Measurements from ENCODE around the gene WNT5B. TPM values are rescaled to one million over a fixed set of nuclear protein-coding genes. Genes with fewer than 3 reads are reported as not detected.

WNT5B gene
- total RNA-seq, 1 experiment from 2014 or later, result 33.1 TPM

GRCh38 chr12:1606021-1606622 is 22.9 kb upstream of the WNT5B start:
- intact Hi-C loops (cut with micrococcal nuclease; ENCODE audit: unreplicated experiment), result loop anchor here (5.0 kb wide), 3 partner anchors 659 to 789 kb away; partner anchors contain the start of gene RAD52
- DNase-seq, result peak; percentile 94
- peak overlapping the region; percentile 80 for H2AFZ ChIP-seq
- peak overlapping the region; percentile 47 for H3K4me3 ChIP-seq
- BruUV-seq (replicated peaks), result no TSS peak
- H3K4me2 ChIP-seq, result peak overlapping the region; percentile 78
- H3F3A ChIP-seq (ENCODE audit: insufficient read depth, low read depth), result peaks cover 20% of the 10 kb centered on the region
- TF ChIP-seq EZH2 (IDR thresholded peaks at IDR 0.05; ENCODE audit: low read depth), result no peak
- TF ChIP-seq CTCF (conservative IDR thresholded peaks at IDR 0.05), result no peak
- H3K27me3 ChIP-seq (ENCODE audit: insufficient read depth, low read depth), result no peaks in the 10 kb centered on the region
- H3K27ac ChIP-seq, result peak overlapping the region; percentile 64
- H4K20me1 ChIP-seq (ENCODE audit: insufficient read depth), result no peaks in the 10 kb centered on the region
- peaks cover 29% of the 10 kb centered on the region for H3K4me1 ChIP-seq (replicated peaks; ENCODE audit: insufficient read depth)
- no peaks in the 10 kb centered on the region for H3K36me3 ChIP-seq (ENCODE audit: low read depth)
- POLR2A ChIA-PET (ENCODE audit: unreplicated experiment), result interaction anchor here (0.6 to 1.2 kb wide), 9 partner anchors 11 to 1352 kb away, joined by 3 to 15 read pairs (median 6); partner anchors contain the start of gene FBXL14
- no peaks in the 10 kb centered on the region for H3K79me2 ChIP-seq (ENCODE audit: low read depth)
- no peaks in the 10 kb centered on the region for H3K9me3 ChIP-seq (ENCODE audit: insufficient read depth, low read depth)
- CTCF ChIA-PET, result interaction anchor here (1.7 kb wide), 1 partner anchor 488 kb away, joined by 10 read pairs; no protein-coding TSS in a partner anchor
- H3K9me2 ChIP-seq (ENCODE audit: insufficient read depth), result no peaks in the 10 kb centered on the region

GRCh38 chr12:1607940-1608712 is 20.9 kb upstream of the WNT5B start:
- H3K36me3 ChIP-seq (ENCODE audit: low read depth), result no peaks in the 10 kb centered on the region
- ChIA-PET POLR2A (ENCODE audit: unreplicated experiment) (interaction anchor here (0.6 kb wide), 1 partner anchor 1037 kb away, joined by 3 read pairs; no protein-coding TSS in a partner anchor), CTCF (no interaction called here)
- H3F3A ChIP-seq (ENCODE audit: insufficient read depth, low read depth), result peaks cover 20% of the 10 kb centered on the region
- peak overlapping the region; percentile 59; the same call in 1 of the 2 replicates for H2AFZ ChIP-seq
- no peaks in the 10 kb centered on the region for H4K20me1 ChIP-seq (ENCODE audit: insufficient read depth)
- H3K27ac ChIP-seq, result peak overlapping the region; percentile 38; the same call in 1 of the 2 replicates
- no peak overlapping the region for H3K4me3 ChIP-seq
- H3K9me3 ChIP-seq (ENCODE audit: insufficient read depth, low read depth), result no peaks in the 10 kb centered on the region
- peak overlapping the region; percentile 14; the same call in 1 of the 2 replicates for H3K4me2 ChIP-seq
- H3K4me1 ChIP-seq (replicated peaks; ENCODE audit: insufficient read depth), result peaks cover 29% of the 10 kb centered on the region
- H3K79me2 ChIP-seq (ENCODE audit: low read depth), result no peaks in the 10 kb centered on the region
- no peaks in the 10 kb centered on the region for H3K9me2 ChIP-seq (ENCODE audit: insufficient read depth)
- DNase-seq, result no peak
- no TSS peak for BruUV-seq (replicated peaks)
- TF ChIP-seq CTCF (conservative IDR thresholded peaks at IDR 0.05) (no peak), EZH2 (IDR thresholded peaks at IDR 0.05; ENCODE audit: low read depth) (no peak)
- intact Hi-C loops (cut with micrococcal nuclease; ENCODE audit: unreplicated experiment), result loop anchor here (5.0 kb wide), 3 partner anchors 661 to 791 kb away; partner anchors contain the start of gene RAD52
- no peaks in the 10 kb centered on the region for H3K27me3 ChIP-seq (ENCODE audit: insufficient read depth, low read depth)

- Histone ChIP-seq H3K79me2 (ENCODE audit: low read depth) (no peaks in the 10 kb centered on the region), H3K27me3 (ENCODE audit: insufficient read depth, low read depth) (no peaks in the 10 kb centered on the region), H2AFZ (peak overlapping the region; percentile 59; the same call in 1 of the 2 replicates), H4K20me1 (ENCODE audit: insufficient read depth) (no peaks in the 10 kb centered on the region), H3K36me3 (ENCODE audit: low read depth) (no peaks in the 10 kb centered on the region), H3K4me1 (replicated peaks; ENCODE audit: insufficient read depth) (peaks cover 29% of the 10 kb centered on the region), H3K4me2 (peak overlapping the region; percentile 14; the same call in 1 of the 2 replicates), H3F3A (ENCODE audit: insufficient read depth, low read depth) (peaks cover 20% of the 10 kb centered on the region), H3K9me3 (ENCODE audit: insufficient read depth, low read depth) (no peaks in the 10 kb centered on the region), H3K27ac (peak overlapping the region; percentile 38; the same call in 1 of the 2 replicates), H3K4me3 (no peak overlapping the region), H3K9me2 (ENCODE audit: insufficient read depth) (no peaks in the 10 kb centered on the region)
- no peak for DNase-seq
- ChIA-PET POLR2A (ENCODE audit: unreplicated experiment) (interaction anchor here (0.6 kb wide), 1 partner anchor 1038 kb away, joined by 3 read pairs; no protein-coding TSS in a partner anchor), CTCF (no interaction called here)
- intact Hi-C loops (cut with micrococcal nuclease; ENCODE audit: unreplicated experiment), result loop anchor here (5.0 kb wide), 3 partner anchors 661 to 791 kb away; partner anchors contain the start of gene RAD52
- no TSS peak for BruUV-seq (replicated peaks)
- TF ChIP-seq EZH2 (IDR thresholded peaks at IDR 0.05; ENCODE audit: low read depth) (no peak), CTCF (conservative IDR thresholded peaks at IDR 0.05) (no peak)
Measured at GRCh38 chr12:1608713-1609119, 20.3 kb upstream of the WNT5B start.
